Endothelial cell of umbilical vein (primary cell): ENCODE data around the gene SNUPN. TPM values are rescaled to one million over a fixed set of nuclear protein-coding genes. Genes with fewer than 3 reads are reported as not detected.
A peak's percentile ranks its signal among the peaks of the same experiment; 100 is the strongest.

Source experiments
- BruUV-seq: library from RNA; stranded (reverse); fragments of 400-500 nt; replicated peaks from 2 replicates; lab custom pipeline; 2021; lab: Mats Ljungman, UMichigan
- CTCF ChIA-PET: fragments of 300-600, 350-600 bp; sonication (Branson Sonifier 250); formaldehyde crosslinking; loops from one replicate; lab custom pipeline; 2021; ENCODE audit warnings: antibody characterized with exemption, inconsistent platforms; lab: Charles Lee
- POLR2A ChIA-PET: fragments of 300-600, 350-600 bp; sonication (Branson Sonifier 250); formaldehyde crosslinking; loops from one replicate; lab custom pipeline; 2021; ENCODE audit warnings: antibody characterized with exemption, inconsistent platforms; lab: Charles Lee
- DNase-seq: peaks from one replicate; pipeline ENCODE4 v3.0.0-alpha.2; 2011; ENCODE audit warnings: low read depth, low spot score
- FAIRE-seq: peaks from 2 replicates; lab custom pipeline; 2011; peaks lifted over from hg19 to GRCh38; lab: Jason Lieb, UNC
- H2AFZ ChIP-seq: 2 replicates; pipeline ENCODE4 v1.6.0; 2012; ENCODE audit warnings: low read depth, low read length, control low read depth, inconsistent platforms
- H3K27ac ChIP-seq: 2 replicates; pipeline ENCODE4 v1.5.1; 2011; ENCODE audit warnings: low read depth, mild to moderate bottlenecking, control low read depth, low read length, moderate library complexity; ENCODE audit not compliant: insufficient read depth
- H3K27me3 ChIP-seq, 2 experiments: 2 replicates each; pipeline versions ENCODE4 v1.6.0 to v1.6.1; 2011; ENCODE audit warnings: low read length in 2 of 2, mixed read lengths in 1 of 2; ENCODE audit not compliant: control insufficient read depth in 2 of 2, insufficient read depth in 2 of 2
- H3K36me3 ChIP-seq, 2 experiments: 2 replicates in 1 of 2; 3 replicates in 1 of 2; pipeline ENCODE4 v1.5.1; 2011; ENCODE audit warnings: low read length in 2 of 2, mild to moderate bottlenecking in 1 of 2, moderate library complexity in 1 of 2; ENCODE audit not compliant: control insufficient read depth in 2 of 2, insufficient read depth in 2 of 2; ENCODE audit errors: extremely low read depth in 1 of 2
- H3K4me1 ChIP-seq: 3 replicates; pipeline ENCODE4 v1.5.1; 2011; ENCODE audit warnings: mild to moderate bottlenecking, low read length; ENCODE audit not compliant: control insufficient read depth, insufficient read depth; ENCODE audit errors: extremely low read depth
- H3K4me2 ChIP-seq: 2 replicates; pipeline ENCODE4 v1.6.1; 2011; ENCODE audit warnings: low read length, control low read depth, mixed read lengths; ENCODE audit not compliant: insufficient read depth
- H3K4me3 ChIP-seq, 3 experiments: fragments of 200-600 bp in 1 of 3; sonication (generic), shearing (Covaris generic) in 1 of 3; replicated peaks in 1 of 3; 2 replicates each; pipeline ENCODE4 v1.5.1; 2011 to 2016; ENCODE audit warnings: control low read depth in 3 of 3, low read length in 3 of 3, mild to moderate bottlenecking in 2 of 3, inconsistent platforms in 1 of 3, low read depth in 1 of 3, moderate library complexity in 1 of 3; ENCODE audit not compliant: insufficient read depth in 1 of 3
- H3K79me2 ChIP-seq: 2 replicates; pipeline ENCODE4 v1.6.0; 2012; ENCODE audit warnings: low read length, inconsistent platforms; ENCODE audit not compliant: control insufficient read depth, insufficient read depth
- H3K9ac ChIP-seq: replicated peaks from 2 replicates; pipeline ENCODE3; 2011; ENCODE audit warnings: low read length, control low read depth; ENCODE audit not compliant: insufficient read depth; ENCODE audit errors: extremely low read depth
- H3K9me1 ChIP-seq: replicated peaks from 3 replicates; pipeline ENCODE4 v1.6.0; 2011; ENCODE audit warnings: mild to moderate bottlenecking, low read length; ENCODE audit not compliant: control insufficient read depth, insufficient read depth; ENCODE audit errors: extremely low read depth
- H3K9me3 ChIP-seq: replicated peaks from 2 replicates; pipeline ENCODE4 v1.5.1; 2012; ENCODE audit warnings: low read length, inconsistent platforms; ENCODE audit not compliant: control insufficient read depth, insufficient read depth
- H4K20me1 ChIP-seq: replicated peaks from 2 replicates; pipeline ENCODE3; 2011; ENCODE audit warnings: mild to moderate bottlenecking, low read length; ENCODE audit not compliant: control insufficient read depth, insufficient read depth; ENCODE audit errors: extremely low read depth
- EZH2 ChIP-seq: IDR thresholded peaks from 2 replicates; pipeline ENCODE4 v1.6.1; 2012; ENCODE audit warnings: borderline replicate concordance, low read depth, mild to moderate bottlenecking, moderate library complexity, low read length, inconsistent platforms; ENCODE audit not compliant: severe bottlenecking
- GATA2 ChIP-seq: IDR thresholded peaks from 2 replicates; pipeline ENCODE4 v1.7.0; 2011; ENCODE audit warnings: low read depth, mild to moderate bottlenecking, moderate library complexity, mixed read lengths, low read length; ENCODE audit not compliant: insufficient read length, insufficient read depth
- JUN ChIP-seq: IDR thresholded peaks from 2 replicates; pipeline ENCODE4 v1.6.1; 2011; ENCODE audit warnings: borderline replicate concordance, low read depth; ENCODE audit not compliant: insufficient read length, insufficient read depth
- MYC ChIP-seq: IDR thresholded peaks from one replicate; pipeline ENCODE4 v1.6.1; 2011; ENCODE audit warnings: mild to moderate bottlenecking, low read depth, low read length
- POLR2AphosphoS5 ChIP-seq: IDR thresholded peaks from 2 replicates; pipeline ENCODE4 v1.6.1; 2012; ENCODE audit warnings: low read depth, mild to moderate bottlenecking, control low read depth, low read length, moderate library complexity; ENCODE audit not compliant: insufficient read depth
- dilution Hi-C: fragments of 300-500 bp; cut with MboI; formaldehyde crosslinking; loops from one replicate; pipeline ENCODE4 v1.15.0; 2019; ENCODE audit warnings: low sequenced_read_pairs; ENCODE audit not compliant: extremely low pct_ligation_motif_present
- intact Hi-C: fragments of 100-400 bp; cut with micrococcal nuclease; formaldehyde crosslinking; loops from one replicate; pipeline ENCODE4 v1.10.0; 2022
- polyA plus RNA-seq, 4 experiments: library from polyadenylated mRNA; depleted of rRNA in 3 of 4; stranded (reverse) in 3 of 4; unstranded in 1 of 4; fragments of >200 nt; gene quantifications; 2 replicates each; pipeline versions ENCODE4 v1.2.1 to v1.2.3, GENCODE V29; 2011 to 2012; ENCODE audit warnings: missing spikeins in 1 of 4
- total RNA-seq: library from RNA; stranded (reverse); gene quantifications from 2 replicates; pipeline ENCODE4 v1.2.3, GENCODE V29; 2021

SNUPN gene
- total and polyA plus RNA-seq, 2 donors (not counting 3 experiments of a cell fraction or from before 2014, with no cell fraction given), result 13.2 to 25.1 TPM

GRCh38 chr15:75648156-75649000 lies 22.9 kb upstream of the SNUPN start:
- TSS peak; percentile 39 for BruUV-seq
- peak overlapping the region; percentile 79 for H2AFZ ChIP-seq
- FAIRE-seq (peak; percentile 75), DNase-seq (no peak)
- H3K9me3 ChIP-seq, result no peaks in the 10 kb centered on the region
- ChIA-PET CTCF (interaction anchor here (0.6 to 2.9 kb wide), 20 partner anchors 10 to 308 kb away, joined by 3 to 34 read pairs (median 10); partner anchors contain the start of genes IMP3, MAN2C1, PTPN9 and SIN3A), POLR2A (no interaction called here)
- no peaks in the 10 kb centered on the region for H3K27me3 ChIP-seq
- peaks cover 0 to 2% of the 10 kb centered on the region in 2 experiments for H3K36me3 ChIP-seq
- dilution Hi-C loops, result no loop called here
- H3K4me2 ChIP-seq, result peak overlapping the region; percentile 78
- no peaks in the 10 kb centered on the region for H4K20me1 ChIP-seq
- TF ChIP-seq POLR2AphosphoS5 (no peak), JUN (no peak), MYC (no peak), EZH2 (no peak), GATA2 (no peak)
- peak overlapping the region; percentile 53 to 72 (median 64) for H3K4me3 ChIP-seq
- peak overlapping the region; percentile 67 for H3K9ac ChIP-seq
- H3K27ac ChIP-seq, result peak overlapping the region; percentile 37
- H3K79me2 ChIP-seq, result peaks cover 3% of the 10 kb centered on the region
- intact Hi-C loops, result loop anchor here (1.0 kb wide), 2 partner anchors 8 to 35 kb away; partner anchors contain the start of gene IMP3
- H3K9me1 ChIP-seq, result no peaks in the 10 kb centered on the region
- H3K4me1 ChIP-seq, result peaks cover 29% of the 10 kb centered on the region
